Non-pigmented ciliary epithelial cell (primary cell): ENCODE data around the gene NSRP1.
"Not testable (repeated sequence)": the region's sequence is repeated elsewhere in the genome, so short reads cannot be mapped to it uniquely, and the experiment has no call there.

Source experiments
- DNase-seq: peaks from one replicate; pipeline ENCODE4 v3.0.0-alpha.2; 2010; ENCODE audit warnings: low read depth

NSRP1 gene, protein sequence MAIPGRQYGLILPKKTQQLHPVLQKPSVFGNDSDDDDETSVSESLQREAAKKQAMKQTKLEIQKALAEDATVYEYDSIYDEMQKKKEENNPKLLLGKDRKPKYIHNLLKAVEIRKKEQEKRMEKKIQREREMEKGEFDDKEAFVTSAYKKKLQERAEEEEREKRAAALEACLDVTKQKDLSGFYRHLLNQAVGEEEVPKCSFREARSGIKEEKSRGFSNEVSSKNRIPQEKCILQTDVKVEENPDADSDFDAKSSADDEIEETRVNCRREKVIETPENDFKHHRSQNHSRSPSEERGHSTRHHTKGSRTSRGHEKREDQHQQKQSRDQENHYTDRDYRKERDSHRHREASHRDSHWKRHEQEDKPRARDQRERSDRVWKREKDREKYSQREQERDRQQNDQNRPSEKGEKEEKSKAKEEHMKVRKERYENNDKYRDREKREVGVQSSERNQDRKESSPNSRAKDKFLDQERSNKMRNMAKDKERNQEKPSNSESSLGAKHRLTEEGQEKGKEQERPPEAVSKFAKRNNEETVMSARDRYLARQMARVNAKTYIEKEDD

DNA sequence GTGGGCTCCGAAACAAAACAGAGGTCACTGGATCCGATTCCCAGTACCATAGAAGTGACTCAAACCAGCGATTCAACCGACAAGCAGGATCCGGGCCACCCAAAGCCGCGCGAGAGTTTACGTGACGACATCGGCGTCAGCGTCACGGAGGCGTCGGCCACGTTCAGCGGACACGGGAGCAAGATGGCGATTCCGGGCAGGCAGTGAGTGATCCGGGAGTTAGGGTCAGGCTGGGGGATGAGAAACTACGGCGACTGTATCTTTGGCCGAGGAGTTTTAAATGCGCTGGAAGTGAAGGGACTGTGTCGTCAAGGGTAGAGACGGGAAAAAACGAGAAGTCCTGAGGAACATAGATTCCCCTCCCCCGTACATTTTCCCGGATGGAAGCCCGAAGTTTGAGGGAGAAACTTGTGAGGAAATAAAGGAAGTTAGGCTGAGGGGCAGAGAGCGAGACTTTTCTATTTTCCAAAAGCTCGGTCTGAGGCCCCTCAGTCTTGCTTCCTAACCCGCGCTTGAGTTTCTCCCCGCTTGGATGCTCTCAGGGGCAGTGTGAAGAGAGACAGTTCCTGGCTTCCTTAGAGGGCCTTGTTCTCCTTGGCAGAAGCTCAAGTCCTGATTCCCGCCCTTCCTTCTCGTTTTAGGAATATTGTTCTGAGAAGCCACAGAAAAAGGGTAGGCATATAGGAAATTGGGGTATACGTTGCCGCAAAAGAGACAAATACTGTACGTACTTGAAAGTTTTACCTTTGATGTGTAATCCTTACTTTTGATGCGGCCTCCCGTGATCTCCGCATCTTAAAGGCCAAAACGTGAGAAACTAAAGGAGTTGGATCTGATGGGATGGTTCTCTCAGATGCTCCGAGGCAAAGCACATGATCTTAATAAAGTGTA, at the start of gene NSRP1:
TSS of gene NSRP1 (plus strand) at position 156 of the 891 bp plus-strand sequence. CDS start at position 184, 28 bp downstream.
- peak; percentile 82 for DNase-seq

DNA sequence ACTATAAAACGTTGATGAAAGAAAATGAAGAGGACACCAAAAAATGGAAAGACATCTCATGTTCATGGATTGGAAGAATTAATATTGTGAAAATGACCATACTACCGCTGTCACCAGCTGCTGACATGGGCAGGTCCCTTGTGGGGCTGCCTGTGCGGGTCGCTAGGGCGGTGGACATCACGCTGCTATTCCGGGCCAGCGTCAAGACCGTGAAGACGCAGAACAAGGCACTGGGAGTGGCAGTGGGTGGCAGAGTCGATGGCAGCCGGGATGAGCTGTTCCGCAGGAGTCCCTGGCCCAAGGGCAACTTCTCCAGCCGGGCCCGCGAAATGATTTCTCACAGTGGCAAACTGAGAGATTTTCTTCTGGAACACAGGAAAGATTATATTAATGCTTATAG, 48.2 kb upstream of the NSRP1 start:
- DNase-seq = no peak

DNA sequence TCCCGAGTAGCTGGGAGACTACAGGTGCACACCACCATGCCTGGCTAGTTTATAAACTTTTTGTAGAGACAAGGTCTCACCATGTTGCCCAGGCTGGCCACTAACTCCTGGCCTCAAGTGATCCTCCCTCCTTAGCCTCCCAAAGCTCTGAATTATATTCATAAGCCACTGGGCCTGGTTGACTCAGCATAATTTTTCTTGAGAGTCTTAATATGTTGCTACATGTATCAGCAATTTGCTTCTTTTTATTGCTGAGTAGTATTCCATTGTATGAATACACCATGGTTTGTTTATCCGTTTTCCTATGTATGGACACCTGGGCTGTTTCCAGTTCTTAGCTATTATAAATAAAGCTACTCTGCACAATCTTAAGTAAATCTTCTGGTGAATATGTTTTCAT, 42.4 kb upstream of the NSRP1 start:
- no peak for DNase-seq

DNA sequence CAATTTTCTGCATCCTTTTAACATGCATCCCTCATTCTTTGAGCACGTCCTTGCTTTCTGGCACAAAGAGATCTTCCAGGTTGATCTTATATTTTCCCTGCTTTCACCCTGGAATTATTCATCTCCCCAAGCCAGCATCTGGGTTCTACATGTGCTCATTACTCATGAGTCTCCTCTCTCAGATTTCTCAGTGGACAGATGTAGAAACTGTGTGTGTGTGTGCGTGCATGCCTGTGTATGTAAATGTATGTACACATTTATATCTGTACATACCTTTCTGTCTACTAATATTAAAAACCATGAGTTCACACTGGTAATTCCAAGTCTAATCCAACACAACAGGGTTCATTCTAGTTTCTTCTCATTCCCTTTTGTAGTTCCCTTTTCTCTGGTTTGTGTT, 41.9 kb upstream of the NSRP1 start:
- no peak for DNase-seq

DNA sequence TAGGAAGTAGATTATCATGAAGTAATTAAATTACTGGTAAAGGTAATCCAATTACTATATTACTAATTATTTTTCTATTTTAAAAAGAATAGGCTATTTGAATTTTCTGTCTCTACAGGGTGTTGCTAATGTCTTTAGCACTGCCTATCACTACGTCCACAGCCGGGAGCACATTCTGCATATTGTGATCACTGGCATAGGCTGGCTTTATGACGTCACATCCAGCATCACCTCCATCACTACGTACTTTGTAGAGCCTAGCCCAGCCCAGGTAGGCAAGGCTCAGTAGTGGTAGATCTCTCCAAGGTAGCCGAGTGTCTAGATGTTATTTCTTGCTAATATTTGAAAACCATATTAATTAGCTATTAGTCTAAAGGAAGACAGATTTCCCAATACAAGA, 33.8 kb upstream of the NSRP1 start:
- no peak for DNase-seq

DNA sequence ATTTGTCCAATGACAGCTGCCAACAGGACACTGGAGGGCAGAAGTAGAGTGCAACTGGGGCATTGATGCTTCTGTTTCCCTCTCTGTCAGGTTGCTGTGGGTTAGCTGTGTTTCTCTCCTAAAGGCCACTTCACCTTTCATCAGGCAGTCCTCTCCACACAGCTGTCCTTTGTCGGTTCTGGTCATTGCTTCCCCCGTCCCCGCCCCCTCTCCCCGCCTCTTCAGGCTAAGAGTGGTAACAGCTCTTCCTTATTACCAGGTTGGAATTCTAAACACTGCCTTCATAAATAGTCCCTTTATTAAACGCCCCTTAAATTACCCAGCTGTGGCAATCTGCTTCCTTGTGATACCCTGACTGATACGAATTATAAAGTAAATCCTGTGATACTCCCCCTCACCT, 31.8 kb upstream of the NSRP1 start:
- no peak for DNase-seq

DNA sequence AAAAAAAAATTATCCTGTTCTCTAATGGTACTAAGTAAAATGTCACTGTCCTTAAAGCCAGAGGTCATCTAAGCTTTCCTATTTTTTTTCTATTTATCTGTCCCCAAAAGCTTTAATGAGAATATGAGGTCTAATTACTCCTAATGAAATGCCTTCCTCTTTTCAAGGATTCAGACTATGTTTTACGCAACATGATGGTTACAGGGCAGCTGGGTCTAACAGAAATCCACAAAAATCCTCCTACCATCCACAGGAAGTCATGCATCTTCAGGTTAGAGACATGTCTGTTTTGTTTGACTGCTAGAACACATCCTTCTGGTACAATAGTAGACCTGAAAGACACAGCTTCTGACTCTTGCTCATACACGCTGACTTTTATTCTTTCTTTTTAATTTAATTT, 29.7 kb upstream of the NSRP1 start:
- no peak for DNase-seq

DNA sequence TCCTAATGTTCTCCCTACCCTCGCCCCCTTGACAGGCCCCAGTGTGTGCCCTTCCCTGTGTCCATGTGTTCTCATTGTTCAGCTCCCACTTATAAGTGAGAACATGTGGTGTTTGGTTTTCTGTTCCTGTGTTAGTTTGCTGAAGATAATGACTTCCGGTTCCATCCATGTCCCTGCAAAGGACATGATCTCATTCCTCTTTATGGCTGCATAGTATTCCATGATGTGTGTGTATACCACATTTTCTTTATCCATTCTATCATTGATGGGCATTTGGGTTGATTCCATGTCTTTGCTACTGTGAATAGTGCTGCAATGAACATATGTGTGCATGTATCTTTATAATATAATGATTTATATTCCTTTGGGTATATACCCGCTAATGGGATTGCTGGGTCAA, 29.2 kb upstream of the NSRP1 start:
- DNase-seq = not testable (repeated sequence)

DNA sequence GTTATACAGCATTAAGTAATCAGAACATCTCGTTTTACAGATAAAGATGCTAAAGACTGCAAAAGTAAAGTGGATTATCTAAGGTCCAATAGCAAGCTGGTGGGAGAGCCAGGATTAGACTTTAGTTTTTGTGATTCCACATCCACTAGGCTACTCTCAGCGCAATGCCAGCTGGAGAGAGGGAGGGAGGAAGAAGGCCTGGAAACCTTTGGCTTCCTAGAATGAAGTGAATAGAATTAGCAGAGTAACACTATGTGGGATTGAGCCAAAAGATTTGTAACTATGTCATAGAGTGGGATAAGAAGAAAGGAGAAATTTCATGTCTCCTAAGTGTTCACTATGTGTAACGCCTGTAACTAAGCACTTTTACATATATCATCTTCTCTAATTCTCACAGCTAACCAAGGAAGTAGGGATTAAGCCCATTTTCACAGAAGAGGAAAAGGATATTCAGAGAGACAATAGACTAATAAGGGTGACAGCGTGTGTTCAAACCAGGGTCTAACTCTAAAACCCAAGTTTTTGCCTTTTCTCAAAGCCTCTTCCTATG, 25.4 kb upstream of the NSRP1 start:
- no peak for DNase-seq

DNA sequence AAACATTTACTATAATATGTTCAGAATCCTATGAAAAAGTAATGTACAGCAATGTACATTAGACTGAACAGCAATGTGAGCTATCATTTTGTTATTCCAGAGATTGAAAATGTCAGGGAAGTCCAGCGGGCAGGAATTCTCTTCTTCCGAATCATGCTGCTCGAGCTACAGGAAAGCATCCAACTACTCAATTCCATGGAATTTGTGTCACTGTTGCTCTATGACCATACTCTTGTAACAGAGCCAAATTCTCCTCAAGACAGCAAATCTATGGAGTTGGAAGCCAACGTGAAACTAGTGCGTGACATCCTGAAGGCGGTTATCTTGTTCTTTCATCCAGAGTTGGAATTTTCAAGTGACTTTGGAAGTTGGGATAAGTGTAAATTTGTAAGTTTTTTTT, 24.8 kb upstream of the NSRP1 start:
- no peak for DNase-seq

DNA sequence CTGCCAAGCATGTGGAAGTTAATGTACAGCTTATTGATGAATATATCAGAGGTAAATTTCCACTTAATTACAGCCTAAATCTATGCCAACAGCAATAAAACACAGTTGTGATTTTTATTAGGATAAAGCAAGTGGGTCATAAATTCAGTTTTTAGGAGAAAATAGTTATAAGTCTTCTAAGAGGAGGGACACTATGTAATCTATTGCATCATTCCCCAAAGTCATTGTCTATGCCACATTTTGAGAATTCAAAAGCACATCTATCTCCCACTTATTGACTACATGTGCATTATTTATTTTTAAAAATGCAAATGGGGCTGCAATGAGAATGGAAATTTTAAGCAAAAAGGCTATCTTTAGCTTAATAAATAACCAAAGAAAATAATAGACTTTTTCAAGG, 23.7 kb upstream of the NSRP1 start:
- DNase-seq = no peak

DNA sequence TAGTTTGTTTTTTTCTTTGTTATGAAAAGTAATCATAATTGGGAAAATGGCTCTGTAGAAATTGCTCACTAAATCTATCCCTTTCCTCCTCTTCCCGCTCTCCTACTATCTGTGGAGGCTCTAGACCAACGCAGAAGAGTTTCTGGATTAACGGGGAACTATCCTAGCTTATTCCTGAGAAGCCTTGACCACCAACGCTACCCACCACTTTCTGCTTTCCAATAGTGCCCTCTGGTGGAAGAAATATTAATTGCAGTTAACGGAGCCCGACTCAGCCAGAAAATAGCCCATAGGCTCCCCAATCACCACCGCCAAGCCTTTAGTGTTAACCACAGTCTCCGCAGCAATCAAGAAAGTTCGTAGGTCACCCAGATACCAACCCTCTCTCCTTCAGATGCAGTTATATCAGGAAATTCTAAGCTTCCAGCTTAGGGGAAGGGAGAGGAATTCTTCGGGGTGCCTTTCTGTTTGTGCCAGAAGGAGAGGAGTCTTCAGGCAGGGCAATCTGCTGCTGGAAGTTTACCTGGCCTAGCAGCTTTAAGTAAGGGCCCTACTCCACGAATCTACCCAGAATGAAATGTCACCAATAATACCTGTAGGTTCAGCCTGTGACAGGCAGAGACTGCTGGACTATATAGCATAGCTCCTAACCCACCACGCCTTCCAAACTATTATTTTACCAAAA, 23.0 kb upstream of the NSRP1 start:
- no peak for DNase-seq

DNA sequence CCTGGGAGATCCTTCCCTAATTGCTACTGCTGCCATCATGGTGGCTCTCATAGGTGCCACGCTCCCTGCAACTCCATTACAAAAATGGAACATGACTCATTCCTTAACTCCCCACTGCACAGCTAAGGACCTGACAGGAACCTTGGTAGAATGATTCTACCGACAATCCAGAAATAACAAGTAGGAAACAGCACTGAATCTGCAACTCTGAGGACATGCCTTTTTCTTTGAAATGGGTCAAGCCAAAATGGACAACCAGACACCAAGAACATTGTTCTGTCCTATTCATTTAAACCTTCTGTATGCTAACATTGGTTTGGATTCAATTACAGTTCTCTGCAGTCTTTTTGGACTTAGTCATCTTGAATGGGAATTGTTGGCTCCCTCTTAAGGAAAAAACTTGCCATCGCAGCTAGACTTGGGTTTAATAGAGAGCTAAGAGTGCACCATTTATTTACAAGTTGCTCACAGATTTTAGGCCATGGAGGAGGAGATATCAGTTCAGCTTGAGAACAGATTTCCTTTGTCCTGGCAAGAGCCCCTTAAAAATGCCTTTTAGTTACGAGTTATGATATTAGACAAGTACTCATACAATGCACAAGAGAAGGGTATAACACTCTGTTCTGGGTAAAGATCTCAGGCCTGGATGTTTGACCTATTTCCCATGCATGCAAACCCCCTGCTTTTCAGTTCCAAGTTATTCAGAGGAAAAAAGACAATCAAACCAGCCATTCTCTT, 20.9 kb upstream of the NSRP1 start:
- no peak for DNase-seq

DNA sequence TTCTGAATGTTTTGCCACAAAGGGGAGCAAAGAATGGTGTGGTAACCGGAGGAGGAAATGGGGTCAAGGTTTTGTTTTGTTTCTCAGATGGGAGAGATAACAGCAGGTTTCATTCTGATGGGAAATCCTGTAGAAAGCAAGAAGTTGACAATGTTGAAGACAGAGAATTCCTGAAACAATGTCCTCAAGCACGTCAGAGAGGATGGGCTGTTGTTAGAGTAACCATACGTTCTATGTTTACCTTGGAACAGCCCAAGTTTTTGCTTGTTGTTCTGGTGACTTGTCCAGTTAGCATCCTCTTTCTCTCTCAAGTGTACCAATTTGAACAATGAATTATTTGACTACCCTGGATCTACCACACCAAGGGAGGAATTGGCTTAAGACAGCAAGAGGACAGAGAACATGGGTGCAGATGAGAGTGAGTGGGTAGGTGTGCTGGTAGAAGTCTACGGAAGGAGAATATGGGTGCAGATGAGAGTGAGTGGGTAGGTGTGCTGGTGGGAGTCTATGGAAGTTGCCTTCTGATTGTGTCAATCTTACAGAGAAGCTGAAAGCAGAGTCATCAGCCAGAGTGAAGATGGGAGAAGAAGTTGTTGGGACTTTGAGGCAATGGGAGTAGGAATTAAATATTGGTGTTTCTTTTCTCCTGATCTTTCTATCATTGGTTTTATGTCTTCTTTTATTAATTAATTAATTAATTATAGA, 14.8 kb upstream of the NSRP1 start:
- DNase-seq = no peak

DNA sequence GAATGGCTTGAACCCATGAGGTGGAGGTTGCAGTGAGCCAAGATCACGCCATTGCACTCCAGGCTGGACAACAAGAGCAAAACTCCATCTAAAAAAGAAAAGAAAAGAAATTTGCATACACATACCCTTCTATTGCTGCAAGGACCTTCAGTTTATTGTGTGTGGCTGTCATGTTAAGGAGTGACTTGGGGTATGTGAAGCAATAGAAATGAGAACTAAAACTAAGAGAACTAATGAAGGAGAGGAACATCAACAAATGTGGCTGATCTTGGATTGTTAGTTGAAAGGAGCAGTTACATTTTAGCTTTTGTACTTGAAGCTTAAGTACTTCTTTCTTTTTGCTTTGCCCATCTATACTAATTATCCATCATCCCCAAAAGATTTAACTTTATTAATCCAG, 12.7 kb upstream of the NSRP1 start:
- no peak for DNase-seq

DNA sequence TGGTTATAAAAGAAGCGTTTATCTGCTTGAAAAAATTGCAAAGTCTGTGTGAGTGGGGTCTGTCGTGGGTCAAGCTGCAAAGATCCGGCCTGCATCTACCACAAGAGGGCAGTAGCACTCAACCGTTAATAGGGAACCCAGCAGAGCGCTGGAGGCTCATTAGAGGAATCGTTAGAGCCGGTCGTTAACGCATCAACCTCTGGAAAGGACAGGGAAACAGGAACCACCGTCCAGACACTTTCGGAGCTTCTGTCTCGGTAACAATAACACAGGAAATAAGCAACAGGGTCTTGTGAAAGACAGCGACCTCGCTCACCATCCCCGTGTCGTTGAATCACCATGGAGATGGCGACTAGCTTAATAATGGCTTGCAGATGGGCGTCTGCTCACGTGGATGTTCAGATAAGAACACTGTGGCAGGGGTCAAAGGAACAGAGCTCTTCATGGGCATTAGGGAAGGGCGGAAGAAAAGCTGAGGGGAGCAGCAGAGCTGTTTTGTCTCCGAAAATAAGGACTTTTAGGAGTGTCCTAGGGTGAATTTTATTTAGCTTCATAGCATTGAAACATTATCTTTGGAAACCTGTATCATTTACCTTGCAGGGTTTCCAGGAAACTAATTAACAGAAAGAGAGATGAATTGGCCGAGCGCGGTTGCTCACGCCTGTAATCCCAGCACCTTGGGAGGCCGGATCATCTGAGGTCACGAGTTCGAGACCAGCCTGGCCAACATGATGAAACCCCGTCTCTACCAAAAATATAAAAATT, 11.9 kb upstream of the NSRP1 start:
- no peak for DNase-seq

DNA sequence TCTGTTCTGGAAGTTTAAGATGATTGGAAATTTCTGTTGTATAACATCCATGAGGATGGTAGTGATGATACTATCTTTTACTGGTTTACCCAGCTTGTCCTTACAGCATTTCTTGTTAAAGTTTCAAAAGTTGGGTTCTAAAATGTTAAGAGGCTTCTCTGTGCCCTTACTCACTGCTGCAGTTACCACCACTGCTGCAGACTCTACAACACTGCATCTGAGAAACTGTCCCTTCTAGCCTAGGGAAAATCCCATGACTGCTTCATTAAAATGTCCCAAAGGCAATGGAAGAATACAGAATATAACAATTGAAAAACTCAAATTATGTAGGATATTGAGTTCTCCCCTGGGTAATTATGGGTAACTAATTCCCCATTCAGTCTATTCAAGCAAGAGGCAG, 3.8 kb upstream of the NSRP1 start:
- no peak for DNase-seq

DNA sequence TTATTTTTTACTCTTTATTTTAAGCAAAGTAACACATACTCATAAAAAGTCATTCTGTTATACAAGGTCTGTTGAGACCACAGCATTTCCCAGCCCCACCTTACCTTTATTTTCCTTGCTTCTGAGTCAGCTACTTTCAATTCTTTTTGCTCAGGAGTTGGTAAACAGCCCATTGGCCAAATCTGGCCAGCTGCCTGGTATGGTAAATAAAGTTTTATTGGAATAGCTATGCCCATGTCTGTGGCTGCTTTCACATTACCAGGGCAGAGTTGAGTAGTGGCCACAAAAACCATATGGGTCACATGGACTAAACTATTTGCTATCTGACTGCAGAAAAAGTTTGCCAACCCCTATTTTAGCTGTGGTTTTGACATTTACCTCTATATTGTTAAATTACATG, 3.4 kb upstream of the NSRP1 start:
- no peak for DNase-seq

DNA sequence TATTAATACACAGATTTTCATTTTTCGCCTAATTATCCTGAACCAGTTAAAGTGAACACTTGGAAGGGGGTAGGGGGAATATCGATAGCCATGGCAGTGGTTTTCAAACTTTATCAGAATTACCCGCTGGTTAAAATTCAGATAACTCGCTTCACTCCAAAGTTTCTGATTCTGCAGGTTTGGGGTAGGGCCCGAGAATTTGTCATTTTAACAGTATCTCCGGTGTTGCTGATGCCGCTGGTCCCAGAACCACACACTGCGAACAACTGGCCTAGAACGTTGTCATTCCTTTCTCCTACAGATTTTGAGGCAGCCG, 313 bp upstream of the NSRP1 start:
- no peak for DNase-seq

DNA sequence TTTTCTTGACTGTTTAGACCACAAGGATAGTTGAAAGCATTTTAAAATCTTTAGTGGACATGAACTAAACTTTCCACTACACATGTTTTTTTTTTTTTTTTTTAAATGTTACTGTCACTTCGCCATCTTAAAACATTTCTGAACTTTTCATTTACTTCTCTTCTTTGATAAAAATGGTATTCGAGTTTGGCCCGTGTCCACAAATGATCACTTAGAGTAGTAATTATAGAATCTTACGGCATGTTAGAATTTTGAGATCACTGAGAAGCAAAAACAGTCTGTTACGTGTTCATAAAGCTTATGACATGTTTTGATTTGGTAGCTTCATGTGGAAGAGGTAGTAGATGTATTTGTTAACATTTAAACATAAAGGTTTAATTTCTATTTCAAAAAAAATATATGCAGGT, 1.1 kb downstream of the NSRP1 start:
- DNase-seq = no peak
